Immature natural killer cell (primary cell): ENCODE measurements around the gene TRIP13. TPM values are rescaled to one million over a fixed set of nuclear protein-coding genes. Genes with fewer than 3 reads are reported as not detected.
A peak's percentile ranks its signal among the peaks of the same experiment; 100 is the strongest.
"Not testable (repeated sequence)": the region's sequence is repeated elsewhere in the genome, so short reads cannot be mapped to it uniquely, and the experiment has no call there.

Experiments used
- DNase-seq, 3 donors: peaks; one replicate each; pipeline ENCODE4 v3.0.0; 2022; ENCODE audit warnings: mixed read lengths in 1 of 3
- H3K27ac Mint-ChIP-seq, 6 donors: one replicate each; pipeline ENCODE4 v1.8.0; 2020; ENCODE audit warnings: mixed read lengths in 6 of 6, mild to moderate bottlenecking in 5 of 6, inconsistent platforms in 4 of 6, moderate library complexity in 3 of 6
- H3K27me3 Mint-ChIP-seq, 3 donors: one replicate each; pipeline ENCODE4 v1.8.0; 2020 to 2021; ENCODE audit warnings: low read depth in 3 of 3, mild to moderate bottlenecking in 3 of 3, mixed read lengths in 3 of 3, moderate library complexity in 3 of 3, inconsistent platforms in 1 of 3
- H3K36me3 Mint-ChIP-seq, 3 donors: one replicate each; pipeline ENCODE4 v1.8.0; 2020; ENCODE audit warnings: mixed read lengths in 3 of 3, inconsistent platforms in 2 of 3, mild to moderate bottlenecking in 2 of 3
- H3K4me1 Mint-ChIP-seq, 2 donors: one replicate each; pipeline ENCODE4 v1.8.0; 2020; ENCODE audit warnings: inconsistent platforms in 2 of 2, mild to moderate bottlenecking in 2 of 2, mixed read lengths in 2 of 2, moderate library complexity in 1 of 2
- H3K4me3 Mint-ChIP-seq, 5 donors: one replicate each; pipeline ENCODE4 v1.8.0; 2020; ENCODE audit warnings: mild to moderate bottlenecking in 5 of 5, mixed read lengths in 5 of 5, inconsistent platforms in 3 of 5, moderate library complexity in 3 of 5
- H3K9me3 Mint-ChIP-seq, 6 donors: one replicate each; pipeline ENCODE4 v1.8.0; 2020; ENCODE audit warnings: mild to moderate bottlenecking in 6 of 6, mixed read lengths in 6 of 6, inconsistent platforms in 4 of 6, moderate library complexity in 3 of 6
- polyA plus RNA-seq, 3 donors: library from polyadenylated mRNA; unstranded; fragments of 300-500 nt; fragmentation: Illumina TruSeq; gene quantifications; one replicate each; pipeline ENCODE4 v1.2.3, GENCODE V29; 2021

TRIP13 gene
- polyA plus RNA-seq, 3 donors from 2014 or later: 0.41 to 2.1 (median 0.72) TPM

DNA sequence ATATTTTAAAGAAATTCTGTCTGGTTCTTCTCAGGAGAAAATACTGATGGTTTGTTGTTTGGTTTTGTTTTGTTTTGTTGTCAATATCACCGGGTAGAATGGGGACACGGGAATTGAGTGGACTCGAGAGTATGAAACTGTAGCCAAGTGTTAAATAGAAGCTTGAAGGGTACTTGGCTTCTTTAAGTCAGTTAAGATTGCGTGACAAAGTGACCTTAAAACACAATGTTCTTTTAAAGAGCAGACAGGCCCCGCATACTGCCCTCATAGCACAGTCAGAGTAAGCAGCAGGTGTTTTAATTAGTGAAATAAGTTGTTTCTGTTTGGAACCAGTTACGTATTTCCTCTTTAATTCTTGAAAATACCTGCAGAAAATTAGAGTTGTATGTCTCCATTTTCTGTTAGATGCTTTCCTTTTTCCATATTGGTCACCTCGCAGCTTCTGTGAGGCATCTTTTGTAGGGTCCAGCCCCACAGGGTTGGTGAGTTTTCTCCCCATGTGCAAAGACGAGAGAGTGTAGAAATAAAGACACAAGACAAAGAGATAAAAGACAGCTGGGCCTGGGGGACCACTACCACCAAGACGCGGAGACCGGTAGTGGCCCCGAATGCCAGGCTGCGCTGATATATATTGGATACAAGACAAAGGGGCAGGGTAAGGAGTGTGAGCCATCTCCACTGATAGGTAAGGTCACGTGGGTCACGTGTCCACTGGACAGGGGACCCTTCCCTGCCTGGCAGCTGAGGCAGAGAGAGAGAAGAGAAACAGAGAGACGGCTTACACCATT is 9.6 kb downstream of the TRIP13 start:
- no peaks in the 10 kb centered on the region for H3K9me3 Mint-ChIP-seq
- DNase-seq: no peak
- no peaks in the 10 kb centered on the region for H3K36me3 Mint-ChIP-seq
- peaks cover 0 to 1% (median 0%) of the 10 kb centered on the region in 3 donors for H3K27me3 Mint-ChIP-seq
- peak overlapping the region in 1 of 6 donors; percentile 50 for H3K27ac Mint-ChIP-seq
- H3K4me1 Mint-ChIP-seq: no peaks in the 10 kb centered on the region
- H3K4me3 Mint-ChIP-seq: no peak overlapping the region

DNA sequence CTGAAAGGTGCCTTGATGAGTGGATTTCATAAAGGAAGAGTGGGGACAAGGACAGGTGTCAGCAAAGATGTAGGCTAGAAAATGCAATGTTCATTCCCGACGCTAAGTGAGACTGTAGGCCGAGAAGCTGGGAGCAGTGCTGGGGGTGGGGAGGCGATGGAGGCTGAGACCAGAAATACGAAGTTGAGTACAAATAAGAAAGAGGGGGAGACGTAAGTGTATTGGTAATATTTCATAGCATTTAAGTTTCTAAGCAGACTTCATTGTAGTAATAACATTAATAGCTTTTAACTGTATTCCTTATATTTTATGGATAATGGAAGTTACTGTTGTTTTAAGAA is 11.0 kb downstream of the TRIP13 start:
- Mint-ChIP-seq H3K27me3 (peaks cover 0 to 1% (median 0%) of the 10 kb centered on the region in 3 donors), H3K9me3 (no peaks in the 10 kb centered on the region), H3K4me1 (no peaks in the 10 kb centered on the region), H3K36me3 (no peaks in the 10 kb centered on the region), H3K4me3 (no peak overlapping the region), H3K27ac (no peak overlapping the region)
- no peak for DNase-seq

DNA sequence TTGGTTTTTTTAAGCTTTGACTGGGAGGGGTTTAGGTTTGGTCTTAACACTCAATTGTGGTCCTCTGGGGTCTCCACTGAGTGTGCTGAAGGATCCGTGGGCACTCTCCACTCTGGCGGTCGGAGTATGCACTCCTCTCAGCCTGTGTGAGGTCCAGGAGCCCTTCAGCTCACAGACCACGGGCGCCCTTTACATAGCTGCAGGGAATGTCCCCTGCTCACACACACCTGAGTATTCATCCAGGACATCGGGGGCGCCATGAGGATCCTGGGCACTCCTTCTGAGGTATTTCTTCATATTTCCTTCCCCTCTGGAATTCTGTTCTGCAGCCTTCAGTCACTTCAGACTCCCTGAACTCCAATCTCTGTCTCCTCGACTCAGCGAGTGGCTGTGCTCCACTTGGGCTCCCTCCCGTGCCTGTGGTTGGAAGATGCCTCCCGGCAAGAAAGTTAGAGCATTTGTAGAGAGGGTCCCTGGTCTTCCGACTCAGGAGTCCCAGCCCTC is 12.5 kb downstream of the TRIP13 start:
- H3K27ac Mint-ChIP-seq: peak overlapping the region in 3 of 6 donors; percentile 8 to 30 (median 14)
- no peak overlapping the region for H3K4me3 Mint-ChIP-seq
- H3K9me3 Mint-ChIP-seq: no peaks in the 10 kb centered on the region
- H3K36me3 Mint-ChIP-seq: no peaks in the 10 kb centered on the region
- no peak for DNase-seq
- peaks cover 0 to 1% (median 1%) of the 10 kb centered on the region in 3 donors for H3K27me3 Mint-ChIP-seq
- no peaks in the 10 kb centered on the region for H3K4me1 Mint-ChIP-seq

DNA sequence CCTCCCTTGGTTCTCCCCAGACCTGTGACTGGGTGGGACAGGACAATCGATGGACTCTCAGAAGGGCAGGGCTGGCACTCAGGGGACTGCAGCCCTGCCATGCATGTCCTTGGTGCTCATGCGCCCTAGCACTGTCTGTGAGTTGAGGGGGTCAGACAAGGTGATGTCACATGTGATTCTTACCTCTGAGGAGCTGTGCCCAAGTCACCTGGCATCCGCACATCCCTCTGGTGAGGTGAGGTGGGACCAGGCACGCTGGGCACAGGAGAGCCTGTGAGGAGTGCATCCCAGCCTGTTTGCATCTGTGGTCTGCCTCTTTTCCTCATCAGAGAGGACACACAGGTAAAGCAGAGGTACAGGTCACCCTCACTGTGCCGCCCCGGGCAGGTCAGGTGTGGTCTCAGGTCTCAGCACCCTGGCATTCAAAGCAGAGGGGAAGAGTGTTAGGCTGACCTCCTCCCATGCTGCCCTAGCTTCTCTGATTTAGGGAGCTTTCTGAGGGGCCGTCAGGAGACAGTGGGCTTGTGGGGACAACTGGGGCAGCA is 14.8 kb downstream of the TRIP13 start:
- DNase-seq: no peak
- Mint-ChIP-seq H3K27me3 (peaks cover 1 to 4% (median 2%) of the 10 kb centered on the region in 3 donors), H3K27ac (no peak overlapping the region), H3K36me3 (no peaks in the 10 kb centered on the region), H3K9me3 (no peaks in the 10 kb centered on the region), H3K4me1 (no peaks in the 10 kb centered on the region), H3K4me3 (no peak overlapping the region)

DNA sequence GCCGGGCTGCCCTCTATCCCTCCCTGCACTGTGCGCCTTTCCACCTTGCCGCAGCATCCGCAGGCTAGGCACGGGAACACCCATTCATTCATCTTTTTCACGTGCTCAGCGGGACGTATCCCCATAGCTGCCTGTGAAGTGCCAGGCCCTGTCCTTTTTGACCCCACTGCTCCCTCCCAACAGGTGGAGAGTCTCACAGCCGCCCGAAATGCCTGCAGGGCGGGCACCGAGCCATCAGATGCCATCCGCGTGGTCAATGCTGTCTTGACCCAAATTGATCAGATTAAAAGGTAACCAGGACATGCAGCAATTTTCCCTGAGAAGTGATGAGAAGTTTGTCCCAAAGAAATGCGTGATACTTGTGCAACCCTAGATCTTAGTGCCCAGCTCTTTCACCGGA is 15.5 kb downstream of the TRIP13 start:
- H3K9me3 Mint-ChIP-seq: no peaks in the 10 kb centered on the region

DNA sequence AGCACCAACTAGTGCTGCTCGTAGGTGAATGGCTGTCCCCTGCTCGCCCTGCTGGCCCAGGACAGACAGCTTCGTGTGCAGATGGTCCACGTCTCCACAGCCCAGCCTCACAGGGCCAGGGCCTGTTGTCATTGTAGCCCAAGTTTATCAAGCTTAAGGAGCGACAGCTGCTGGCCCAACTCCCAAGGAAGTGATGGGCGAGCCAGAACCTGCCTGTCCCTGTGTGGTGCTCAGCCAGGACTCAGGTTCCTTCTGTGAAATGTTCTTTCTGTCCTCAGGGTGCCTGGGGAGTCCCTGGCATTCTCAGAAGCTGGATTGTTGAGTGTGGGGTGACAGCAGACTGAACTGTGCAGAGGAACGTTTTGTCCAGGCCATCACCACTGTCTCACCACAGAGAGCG is 16.4 kb downstream of the TRIP13 start:
- no peak overlapping the region for H3K4me3 Mint-ChIP-seq
- H3K4me1 Mint-ChIP-seq: no peaks in the 10 kb centered on the region
- peak overlapping the region in 1 of 6 donors; percentile 49 for H3K27ac Mint-ChIP-seq
- peaks cover 2 to 6% (median 3%) of the 10 kb centered on the region in 3 donors for H3K27me3 Mint-ChIP-seq
- no peaks in the 10 kb centered on the region for H3K36me3 Mint-ChIP-seq
- no peak for DNase-seq
- no peaks in the 10 kb centered on the region for H3K9me3 Mint-ChIP-seq

More for the DNA sequence above, 15.5 kb downstream of the TRIP13 start:
- Mint-ChIP-seq H3K27me3 (peaks cover 1 to 6% (median 2%) of the 10 kb centered on the region in 3 donors), H3K4me3 (no peak overlapping the region), H3K27ac (no peak overlapping the region), H3K36me3 (no peaks in the 10 kb centered on the region), H3K4me1 (no peaks in the 10 kb centered on the region)
- no peak for DNase-seq

DNA sequence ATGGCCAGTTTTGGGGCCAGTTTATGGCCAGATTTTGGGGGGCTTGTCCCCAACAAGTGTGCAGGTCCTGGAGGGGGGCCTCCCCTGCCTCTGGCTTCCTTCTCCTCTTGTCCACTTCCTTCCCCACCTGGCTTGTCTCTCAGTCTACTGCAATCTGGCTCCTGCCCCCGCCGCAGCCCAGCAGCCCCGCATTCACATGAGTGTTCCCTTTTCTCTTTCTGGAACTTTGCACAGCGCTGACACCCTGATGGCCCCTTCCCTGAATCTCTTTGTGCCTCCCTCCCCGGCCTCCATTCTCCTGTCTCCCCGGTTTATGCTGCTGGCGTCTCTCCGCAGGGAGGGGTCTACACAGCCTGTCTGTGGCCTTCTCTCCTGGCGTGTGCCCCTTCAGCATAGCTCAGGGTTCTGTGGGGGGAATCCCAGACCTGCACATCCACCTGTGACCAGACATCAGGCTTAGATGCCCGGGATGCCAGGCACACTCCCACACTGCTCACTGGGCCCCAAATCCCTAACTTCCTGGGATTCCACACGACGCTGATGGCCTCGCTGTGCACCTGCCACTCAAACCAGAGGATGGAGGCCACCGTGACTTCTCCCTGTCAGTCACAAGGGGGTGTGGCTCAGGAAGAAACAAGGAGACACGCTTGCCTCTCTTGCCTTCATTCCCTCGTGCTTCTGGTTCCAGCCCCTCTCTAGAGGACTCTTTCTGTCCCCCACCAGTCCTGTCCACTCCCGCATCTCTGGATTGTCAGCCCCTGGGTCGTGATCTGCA is 17.5 kb downstream of the TRIP13 start:
- Mint-ChIP-seq H3K4me1 (no peaks in the 10 kb centered on the region), H3K9me3 (no peaks in the 10 kb centered on the region), H3K4me3 (no peak overlapping the region), H3K27ac (peak overlapping the region in 1 of 6 donors; percentile 53), H3K36me3 (no peaks in the 10 kb centered on the region), H3K27me3 (peaks cover 2 to 6% (median 3%) of the 10 kb centered on the region in 3 donors)
- no peak for DNase-seq

DNA sequence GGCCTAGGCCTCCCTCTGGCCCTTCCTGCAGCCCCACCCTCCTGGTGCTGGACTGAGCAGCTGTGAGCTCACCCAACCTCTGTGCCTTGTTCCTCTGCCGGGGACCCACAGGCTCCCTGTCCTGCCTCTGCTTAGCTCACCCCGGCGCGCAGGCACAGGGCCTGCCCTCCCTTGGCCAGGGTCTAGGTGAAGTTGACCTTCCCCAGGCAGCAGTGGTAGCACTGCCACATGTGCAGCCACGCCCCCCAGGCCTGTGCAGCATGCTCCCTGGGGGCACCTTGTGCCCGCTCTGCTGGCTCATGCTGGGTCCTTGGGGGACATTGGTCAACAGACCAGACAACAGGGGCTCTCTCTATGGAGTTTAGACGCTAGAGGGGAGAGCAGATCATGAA is 18.1 kb downstream of the TRIP13 start:
- no peak overlapping the region for H3K4me3 Mint-ChIP-seq
- DNase-seq: no peak
- H3K27me3 Mint-ChIP-seq: peaks cover 2 to 6% (median 3%) of the 10 kb centered on the region in 3 donors
- H3K9me3 Mint-ChIP-seq: no peaks in the 10 kb centered on the region
- no peaks in the 10 kb centered on the region for H3K36me3 Mint-ChIP-seq
- peak overlapping the region in 1 of 6 donors; percentile 53 for H3K27ac Mint-ChIP-seq
- H3K4me1 Mint-ChIP-seq: no peaks in the 10 kb centered on the region

DNA sequence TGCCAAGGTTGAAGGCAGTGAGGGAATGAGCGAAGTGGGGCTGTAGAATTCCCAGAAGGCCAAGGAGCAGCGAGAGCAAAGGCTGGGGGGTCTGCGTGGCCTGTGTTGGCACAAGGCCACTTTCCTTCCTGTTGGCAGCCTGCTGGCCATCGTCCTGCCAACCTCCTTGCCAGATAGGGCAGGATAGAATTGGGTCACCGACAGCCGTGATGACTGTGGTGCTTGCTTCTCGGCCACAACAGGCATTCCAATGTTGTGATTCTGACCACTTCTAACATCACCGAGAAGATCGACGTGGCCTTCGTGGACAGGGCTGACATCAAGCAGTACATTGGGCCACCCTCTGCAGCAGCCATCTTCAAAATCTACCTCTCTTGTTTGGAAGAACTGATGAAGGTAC is 18.9 kb downstream of the TRIP13 start:
- peaks cover 2 to 6% (median 3%) of the 10 kb centered on the region in 3 donors for H3K27me3 Mint-ChIP-seq
- peak overlapping the region in 1 of 6 donors; percentile 99 for H3K27ac Mint-ChIP-seq
- no peak overlapping the region for H3K4me3 Mint-ChIP-seq
- H3K9me3 Mint-ChIP-seq: no peaks in the 10 kb centered on the region
- no peaks in the 10 kb centered on the region for H3K36me3 Mint-ChIP-seq
- DNase-seq: no peak
- no peaks in the 10 kb centered on the region for H3K4me1 Mint-ChIP-seq

DNA sequence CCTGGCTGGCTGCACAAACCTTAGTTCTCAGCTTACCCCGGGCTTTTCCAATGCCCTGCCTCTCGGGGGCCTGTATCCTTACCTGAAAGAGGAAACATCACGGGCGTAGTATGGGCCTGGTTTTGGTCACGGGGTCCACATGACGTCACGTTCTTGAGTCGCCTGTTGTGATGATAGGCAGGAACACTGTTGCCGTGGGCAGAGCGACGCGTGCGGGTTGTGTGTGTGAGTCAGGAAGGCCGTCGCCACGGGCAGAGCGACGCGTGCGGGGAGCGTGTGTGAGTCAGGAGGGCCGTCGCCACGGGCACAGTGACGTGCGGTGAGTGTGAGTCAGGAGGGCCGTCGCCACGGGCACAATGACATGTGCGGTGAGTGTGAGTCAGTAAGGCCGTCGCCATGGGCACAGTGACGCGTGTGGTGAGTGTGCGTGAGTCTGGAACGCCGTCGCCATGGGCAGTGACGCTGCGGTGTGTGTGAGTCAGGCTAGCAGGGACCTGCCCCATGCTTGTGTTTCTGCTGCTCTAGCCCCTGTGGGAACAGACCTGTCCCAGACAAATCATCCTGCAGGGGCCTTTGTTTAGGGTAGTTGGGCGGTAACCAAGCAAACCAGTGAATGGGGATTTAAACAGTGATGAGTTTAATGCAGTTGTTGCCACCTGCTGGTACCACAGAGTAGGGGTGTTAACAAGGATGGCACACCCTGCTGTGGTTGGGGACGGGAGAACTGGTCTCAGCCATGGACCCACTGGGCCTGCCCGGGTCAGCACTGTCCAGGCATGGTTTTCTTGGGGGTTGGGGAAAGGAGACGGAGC is 19.8 kb downstream of the TRIP13 start:
- Mint-ChIP-seq H3K36me3 (no peaks in the 10 kb centered on the region), H3K27me3 (peaks cover 1 to 6% (median 2%) of the 10 kb centered on the region in 3 donors)

DNA sequence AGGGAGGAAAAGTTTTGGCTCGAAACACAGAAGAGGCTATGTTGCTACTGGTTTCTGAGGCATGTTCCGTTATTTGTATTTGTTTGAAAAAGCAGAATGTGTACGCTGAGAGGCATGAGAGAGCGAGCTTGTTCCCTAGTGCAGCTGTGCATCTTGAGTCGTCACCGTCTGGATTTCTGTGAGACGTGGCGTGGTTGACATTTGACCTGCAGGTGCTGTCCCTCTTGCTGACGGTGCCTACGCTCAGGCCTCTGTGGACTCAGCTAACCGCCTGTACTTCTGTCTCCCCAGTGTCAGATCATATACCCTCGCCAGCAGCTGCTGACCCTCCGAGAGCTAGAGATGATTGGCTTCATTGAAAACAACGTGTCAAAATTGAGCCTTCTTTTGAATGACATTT is 21.5 kb downstream of the TRIP13 start:
- Mint-ChIP-seq H3K36me3 (no peaks in the 10 kb centered on the region), H3K9me3 (no peaks in the 10 kb centered on the region), H3K4me1 (no peaks in the 10 kb centered on the region), H3K4me3 (no peak overlapping the region), H3K27me3 (peaks cover 1 to 6% (median 2%) of the 10 kb centered on the region in 3 donors), H3K27ac (peak overlapping the region in 1 of 6 donors; percentile 99)
- no peak for DNase-seq

More for the DNA sequence above, 19.8 kb downstream of the TRIP13 start:
- Mint-ChIP-seq H3K4me3 (peak overlapping the region in 1 of 5 donors; percentile 70), H3K27ac (peak overlapping the region in 4 of 6 donors; percentile 22 to 99 (median 64)), H3K9me3 (no peaks in the 10 kb centered on the region), H3K4me1 (no peaks in the 10 kb centered on the region)
- peak in 1 of 3 donors; percentile 86 for DNase-seq

DNA sequence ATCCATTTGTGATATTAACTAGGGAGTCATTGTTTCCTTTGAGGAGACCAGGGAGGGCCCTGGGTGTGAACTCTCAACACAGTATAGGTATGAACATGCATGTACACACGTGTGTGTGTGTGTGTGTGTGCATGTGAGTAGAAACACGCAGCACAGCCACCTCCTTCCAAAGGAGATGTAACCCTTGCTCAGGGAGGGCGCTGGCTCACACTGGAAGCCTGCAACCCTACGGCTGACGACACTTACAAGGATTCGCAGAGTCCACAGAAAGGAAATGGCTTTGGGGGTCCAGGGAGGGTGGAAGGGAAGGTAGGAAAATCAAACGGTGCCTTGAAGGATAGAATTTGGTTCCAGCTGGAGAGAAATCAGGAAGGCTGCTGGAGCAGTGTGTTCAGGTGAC is 21.9 kb downstream of the TRIP13 start:
- Mint-ChIP-seq H3K4me1 (no peaks in the 10 kb centered on the region), H3K27me3 (peaks cover 1 to 6% (median 2%) of the 10 kb centered on the region in 3 donors), H3K36me3 (no peaks in the 10 kb centered on the region), H3K4me3 (no peak overlapping the region), H3K9me3 (no peaks in the 10 kb centered on the region), H3K27ac (peak overlapping the region in 1 of 6 donors; percentile 99)
- DNase-seq: no peak

DNA sequence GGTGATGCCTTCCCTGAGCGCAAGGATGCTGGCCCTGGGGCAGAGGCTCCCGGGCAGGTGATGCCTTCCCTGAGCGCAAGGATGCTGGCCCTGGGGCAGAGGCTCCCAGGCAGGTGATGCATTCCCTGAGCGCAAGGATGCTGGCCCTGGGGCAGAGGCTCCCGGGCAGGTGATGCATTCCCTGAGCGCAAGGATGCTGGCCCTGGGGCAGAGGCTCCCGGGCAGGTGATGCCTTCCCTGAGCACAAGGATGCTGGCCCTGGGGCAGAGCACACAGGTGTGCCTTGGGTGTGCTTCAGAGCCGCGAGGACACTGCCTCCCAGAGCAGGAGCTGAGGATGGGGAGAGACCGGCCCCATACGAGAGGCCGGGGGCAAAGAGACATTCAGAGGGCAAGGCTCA is 22.7 kb downstream of the TRIP13 start:
- not testable (repeated sequence) for H3K4me3 Mint-ChIP-seq, H3K27ac Mint-ChIP-seq, DNase-seq, H3K4me1 Mint-ChIP-seq, H3K27me3 Mint-ChIP-seq, H3K36me3 Mint-ChIP-seq, H3K9me3 Mint-ChIP-seq
